ENCODE results near the gene CASP8.
"Not testable (repeated sequence)": the region's sequence is repeated elsewhere in the genome, so short reads cannot be mapped to it uniquely, and the experiment has no call there.

The CASP8 gene

DNA sequence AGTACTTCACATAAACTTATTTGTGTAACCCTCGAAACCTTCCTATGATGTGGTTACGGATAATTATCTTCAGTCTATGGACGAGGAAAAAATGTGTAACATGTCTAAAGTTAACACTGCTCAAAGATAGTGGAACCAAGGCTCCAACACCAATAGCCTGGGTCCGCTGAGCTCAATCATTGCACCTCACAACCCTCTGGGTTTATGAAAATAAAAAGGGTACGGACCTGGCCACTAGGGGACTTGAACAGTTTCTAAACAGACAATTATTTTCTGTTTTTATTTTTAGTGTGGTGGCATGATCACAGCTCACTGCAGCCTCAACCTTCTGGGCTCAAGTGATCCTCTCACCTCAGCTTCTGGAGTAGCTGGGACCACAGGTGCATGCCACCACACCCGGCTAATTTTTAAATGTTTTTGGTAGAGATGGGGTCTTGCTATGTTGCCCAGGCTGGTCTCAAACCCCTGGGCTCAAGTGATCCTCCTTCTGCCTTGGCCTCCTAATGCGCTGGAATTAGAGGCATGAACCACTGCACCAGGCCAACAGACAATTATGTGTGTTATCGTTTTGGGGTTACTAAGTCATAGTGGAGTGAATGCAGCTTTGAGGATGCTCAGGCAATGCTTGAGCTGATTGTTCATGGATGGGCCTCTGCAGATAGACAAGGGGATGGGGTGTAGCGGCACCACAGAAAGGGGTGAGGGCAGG, 10.1 kb downstream of the CASP8 start:
- DNase-seq (ENCODE audit: low spot score), result no peak

- DNase-seq (ENCODE audit: low spot score), result no peak
Observed at GRCh38 chr2:201271917-201272316, 11.6 kb downstream of the CASP8 start.

DNA sequence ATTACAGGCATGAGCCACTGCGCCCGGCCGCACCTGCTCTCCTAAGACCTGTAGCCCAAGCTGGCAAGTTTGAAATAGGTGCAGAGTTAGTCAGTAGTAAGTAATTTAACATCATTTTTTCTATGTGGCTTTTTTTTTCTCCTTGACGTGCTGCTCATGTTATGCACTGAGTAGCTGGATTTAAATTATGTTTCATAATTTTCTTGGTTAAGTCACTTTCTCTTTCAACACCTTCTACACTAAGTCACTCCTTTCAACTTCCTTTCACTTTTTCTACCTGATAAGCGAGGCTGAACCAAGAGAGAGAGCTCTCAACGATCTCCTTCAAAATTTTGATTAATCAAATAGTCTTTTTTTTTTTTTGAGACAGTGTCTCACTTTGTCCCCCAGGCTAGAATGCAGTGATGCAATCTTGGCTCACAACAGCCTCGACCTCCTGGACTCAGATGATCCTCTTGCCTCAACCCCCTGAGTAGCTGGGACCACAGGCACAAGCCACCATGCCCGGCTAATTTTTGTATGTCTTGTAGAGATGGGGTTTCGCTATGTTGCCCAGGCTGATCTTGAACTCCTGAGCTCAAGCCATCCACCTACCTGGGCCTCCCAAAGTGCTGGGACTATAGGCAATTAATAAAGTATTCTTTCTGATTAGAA, 13.1 kb downstream of the CASP8 start:
- DNase-seq (ENCODE audit: low spot score), result no peak

- DNase-seq (ENCODE audit: low spot score), result no peak
Observed at GRCh38 chr2:201275069-201275468, 14.7 kb downstream of the CASP8 start.

DNA sequence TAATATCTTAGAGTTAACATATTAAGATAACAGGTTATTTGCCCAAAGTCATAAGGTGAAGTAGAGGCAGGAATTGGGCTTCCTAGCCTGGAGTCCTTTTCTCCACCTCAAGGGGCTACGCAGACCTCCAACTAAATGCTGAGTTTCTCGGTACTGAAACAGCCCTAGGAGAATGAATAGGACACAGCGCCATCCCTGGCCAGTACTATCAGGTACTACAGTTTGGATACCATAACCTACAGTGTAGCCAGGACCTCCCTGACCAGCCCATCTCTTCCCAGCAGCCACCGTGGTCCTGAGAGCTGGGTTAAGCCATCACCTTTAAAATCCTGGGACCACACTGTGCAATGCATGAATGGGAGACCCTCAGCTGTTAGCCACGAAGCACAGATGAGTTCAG, 15.7 kb downstream of the CASP8 start:
- DNase-seq (ENCODE audit: low spot score), result no peak

GRCh38 chr2:201276511-201276910, 16.2 kb downstream of the CASP8 start:
- no peak for DNase-seq (ENCODE audit: low spot score)

GRCh38 chr2:201279079-201279478, 18.7 kb downstream of the CASP8 start:
- no peak for DNase-seq (ENCODE audit: low spot score)

- DNase-seq (ENCODE audit: low spot score), result no peak
Observed at GRCh38 chr2:201280191-201281040, 20.1 kb downstream of the CASP8 start.

- no peak for DNase-seq (ENCODE audit: low spot score)
Observed at GRCh38 chr2:201285499-201285898, 25.2 kb downstream of the CASP8 start.

DNA sequence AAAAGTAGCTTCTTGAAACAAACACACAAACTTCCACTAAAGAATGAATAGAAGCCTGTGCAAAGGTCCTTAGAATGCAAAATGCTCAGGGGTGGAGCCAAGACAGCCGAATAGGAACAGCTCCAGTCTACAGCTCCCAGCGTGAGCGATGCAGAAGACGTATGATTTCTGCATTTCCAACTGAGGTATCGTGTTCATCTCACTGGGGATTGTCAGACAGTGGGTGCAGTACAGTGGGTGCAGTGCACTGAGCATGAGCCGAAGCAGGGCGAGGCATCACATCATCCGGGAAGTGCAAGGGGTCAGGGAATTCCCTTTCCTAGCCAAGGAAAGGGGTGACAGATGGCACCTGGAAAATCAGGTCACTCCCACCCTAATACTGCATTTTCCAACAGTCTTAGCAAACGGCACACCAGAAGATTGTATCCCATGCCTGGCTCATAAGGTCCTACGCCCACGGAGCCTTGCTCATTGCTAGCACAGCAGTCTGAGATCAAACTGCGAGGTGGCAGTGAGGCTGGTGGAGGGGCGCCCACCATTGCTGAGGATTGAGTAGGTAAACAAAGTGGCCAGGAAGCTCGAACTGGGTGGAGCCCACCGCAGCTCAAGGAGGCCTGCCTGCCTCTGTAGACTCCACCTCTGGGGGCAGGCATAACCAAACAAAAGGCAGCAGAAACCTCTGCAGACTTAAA, 30.3 kb downstream of the CASP8 start:
- not testable (repeated sequence) for DNase-seq (ENCODE audit: low spot score)

DNA sequence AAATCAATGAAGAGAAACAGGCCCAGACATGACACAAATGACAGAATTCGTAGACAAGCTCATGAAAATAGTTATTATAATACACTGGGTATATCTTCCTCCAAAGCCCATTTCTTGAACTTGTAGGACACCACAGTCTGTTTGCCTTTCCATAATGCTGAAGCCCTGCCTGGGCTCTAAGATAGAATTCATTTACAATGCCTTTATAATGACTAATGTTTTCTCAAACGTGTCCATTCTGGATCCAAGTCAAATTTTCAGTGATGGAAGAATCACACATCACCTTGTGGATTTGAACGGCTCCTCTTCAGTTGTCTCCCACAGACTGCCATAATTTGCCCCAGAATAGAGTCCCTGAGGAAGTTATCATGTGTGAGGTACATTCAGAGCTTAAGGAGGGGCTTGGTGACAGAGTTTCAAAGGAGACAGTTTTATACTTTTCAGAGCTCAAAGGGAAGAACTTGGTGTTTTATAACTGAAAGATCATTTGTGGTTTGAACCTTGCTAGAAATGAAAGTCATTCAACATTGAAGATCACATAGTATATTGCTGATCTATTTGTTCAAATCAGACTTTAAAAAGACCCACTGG, 38.2 kb downstream of the CASP8 start:
- DNase-seq (ENCODE audit: low spot score), result no peak

DNA sequence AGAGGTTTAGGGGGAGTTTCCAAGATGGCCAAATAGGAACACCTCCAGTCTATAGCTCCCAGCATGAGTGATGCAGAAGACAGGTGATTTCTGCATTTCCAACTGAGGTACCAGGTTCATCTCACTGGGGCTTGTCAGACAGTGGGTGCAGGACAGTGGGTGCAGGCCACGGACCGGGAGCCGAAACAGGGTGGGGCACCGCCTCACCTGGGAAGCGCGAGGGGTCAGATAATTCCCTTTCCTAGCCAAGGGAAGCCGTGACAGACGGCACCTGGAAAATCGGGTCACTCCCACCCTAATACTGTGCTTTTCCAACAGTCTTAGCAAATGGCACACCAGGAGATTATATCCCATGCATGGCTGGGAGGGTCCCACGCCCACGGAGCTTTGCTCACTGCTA, 39.6 kb downstream of the CASP8 start:
- DNase-seq (ENCODE audit: low spot score), result not testable (repeated sequence)

- DNase-seq (ENCODE audit: low spot score), result no peak
Observed at GRCh38 chr2:201307876-201308275, 47.5 kb downstream of the CASP8 start.

- DNase-seq (ENCODE audit: low spot score), result no peak
Observed at GRCh38 chr2:201308914-201309313, 48.6 kb downstream of the CASP8 start.

GRCh38 chr2:201313362-201313761, 53.0 kb downstream of the CASP8 start:
- DNase-seq (ENCODE audit: low spot score), result no peak

- DNase-seq (ENCODE audit: low spot score), result no peak
Observed at GRCh38 chr2:201319511-201319910, 59.2 kb downstream of the CASP8 start.

- peak; percentile 35 for DNase-seq (ENCODE audit: low spot score)
Observed at GRCh38 chr2:201320257-201320656, 59.9 kb downstream of the CASP8 start.

- DNase-seq (ENCODE audit: low spot score), result no peak
Observed at GRCh38 chr2:201320701-201321100, 60.4 kb downstream of the CASP8 start.

DNA sequence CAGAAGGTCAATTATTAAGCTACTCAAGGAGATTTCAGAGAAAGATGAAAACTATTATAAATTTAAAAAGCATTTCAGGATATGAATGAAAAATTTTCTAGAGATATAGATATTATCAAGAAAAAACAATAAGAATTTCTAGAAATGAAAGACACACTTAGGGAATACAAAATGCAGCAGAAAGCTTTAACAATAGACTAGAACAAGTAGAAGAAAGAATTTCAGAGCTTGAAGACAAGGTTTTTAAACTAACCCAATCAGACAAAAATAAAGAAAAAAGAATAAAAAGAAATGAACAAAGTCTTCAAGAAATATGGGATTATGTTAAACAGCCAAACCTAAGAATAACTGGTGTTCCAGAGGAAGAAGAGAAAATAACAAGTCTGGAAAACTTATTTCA, 62.4 kb downstream of the CASP8 start:
- no peak for DNase-seq (ENCODE audit: low spot score)

GRCh38 chr2:201327678-201328077, 67.3 kb downstream of the CASP8 start:
- DNase-seq (ENCODE audit: low spot score), result no peak

DNA sequence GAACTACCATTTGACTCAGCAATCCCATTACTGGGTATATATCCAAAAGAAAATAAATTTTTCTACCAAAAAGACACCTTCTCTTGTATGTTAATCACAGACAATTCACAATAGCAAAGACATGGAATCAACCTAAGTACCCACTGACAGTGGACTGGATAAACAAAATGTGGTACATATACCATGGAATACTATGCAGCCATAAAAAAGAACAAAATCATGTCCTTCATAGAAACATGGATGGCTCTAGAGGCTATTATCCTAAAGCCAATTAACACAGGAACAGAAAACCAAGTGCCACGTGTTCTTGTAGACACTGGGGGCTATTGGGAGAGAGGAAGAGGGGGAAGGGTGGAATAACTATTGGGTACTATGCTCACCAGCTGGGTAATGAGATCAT, 69.1 kb downstream of the CASP8 start:
- DNase-seq (ENCODE audit: low spot score), result no peak
